HG03469 (cell line): ENCODE results near the gene IMMP1L.
"Not testable (repeated sequence)": the region's sequence is repeated elsewhere in the genome, so short reads cannot be mapped to it uniquely, and the experiment has no call there.

Source experiments
- ATAC-seq: cut with Tn5 transposase; IDR thresholded peaks from one replicate; pipeline ENCODE4 v1.9.1; 2021; ENCODE audit warnings: mild to moderate bottlenecking, moderate library complexity, moderate number of reproducible peaks; ENCODE audit not compliant: unreplicated experiment

Gene IMMP1L

GRCh38 chr11:31509429-31510345, at the start of gene IMMP1L, which contains the start of gene ELP4:
Gene IMMP1L (minus strand): TSS chr11:31509622. CDS start chr11:31463276, 46,346 bp downstream.
Gene ELP4 (plus strand): TSS chr11:31509767. CDS start chr11:31509785, 18 bp downstream.
- peak; percentile 99 for ATAC-seq

GRCh38 chr11:31558001-31558400, 48.6 kb upstream of the IMMP1L start:
- no peak for ATAC-seq

- no peak for ATAC-seq
Observed at GRCh38 chr11:31555938-31556337, 46.5 kb upstream of the IMMP1L start.

GRCh38 chr11:31542862-31543261, 33.4 kb upstream of the IMMP1L start:
- no peak for ATAC-seq

- ATAC-seq: no peak
Observed at GRCh38 chr11:31535479-31535878, 26.1 kb upstream of the IMMP1L start.

GRCh38 chr11:31531293-31531692, 21.9 kb upstream of the IMMP1L start:
- ATAC-seq: no peak

GRCh38 chr11:31529701-31530100, 20.3 kb upstream of the IMMP1L start:
- ATAC-seq: no peak

- ATAC-seq: no peak
Observed at GRCh38 chr11:31529189-31529588, 19.8 kb upstream of the IMMP1L start.

GRCh38 chr11:31521497-31522150, 12.2 kb upstream of the IMMP1L start:
- no peak for ATAC-seq

- no peak for ATAC-seq
Observed at GRCh38 chr11:31512117-31512516, 2.7 kb upstream of the IMMP1L start.

GRCh38 chr11:31509051-31509428, 382 bp downstream of the IMMP1L start:
- no peak for ATAC-seq

- no peak for ATAC-seq
Observed at GRCh38 chr11:31500560-31500959, 8.9 kb downstream of the IMMP1L start.

GRCh38 chr11:31499576-31500178, 9.7 kb downstream of the IMMP1L start:
- no peak for ATAC-seq

GRCh38 chr11:31493762-31494161, 15.7 kb downstream of the IMMP1L start:
- not testable (repeated sequence) for ATAC-seq

- no peak for ATAC-seq
Observed at GRCh38 chr11:31493235-31493634, 16.2 kb downstream of the IMMP1L start.

GRCh38 chr11:31492320-31492913, 17.0 kb downstream of the IMMP1L start:
- no peak for ATAC-seq

- peak; percentile 66 for ATAC-seq
Observed at GRCh38 chr11:31487848-31488247, 21.6 kb downstream of the IMMP1L start.

GRCh38 chr11:31484497-31484896, 24.9 kb downstream of the IMMP1L start:
- no peak for ATAC-seq

- ATAC-seq: no peak
Observed at GRCh38 chr11:31480930-31481329, 28.5 kb downstream of the IMMP1L start.

- ATAC-seq: no peak
Observed at GRCh38 chr11:31479066-31479465, 30.4 kb downstream of the IMMP1L start.

- no peak for ATAC-seq
Observed at GRCh38 chr11:31478223-31478590, 31.2 kb downstream of the IMMP1L start.
